Iris pigment epithelial cell (primary cell): ENCODE measurements around the gene SIGLEC9.

ENCODE experiments used
- DNase-seq: peaks from one replicate; pipeline ENCODE4 v3.0.0-alpha.2; 2011; ENCODE audit warnings: low read depth

Gene SIGLEC9

DNA sequence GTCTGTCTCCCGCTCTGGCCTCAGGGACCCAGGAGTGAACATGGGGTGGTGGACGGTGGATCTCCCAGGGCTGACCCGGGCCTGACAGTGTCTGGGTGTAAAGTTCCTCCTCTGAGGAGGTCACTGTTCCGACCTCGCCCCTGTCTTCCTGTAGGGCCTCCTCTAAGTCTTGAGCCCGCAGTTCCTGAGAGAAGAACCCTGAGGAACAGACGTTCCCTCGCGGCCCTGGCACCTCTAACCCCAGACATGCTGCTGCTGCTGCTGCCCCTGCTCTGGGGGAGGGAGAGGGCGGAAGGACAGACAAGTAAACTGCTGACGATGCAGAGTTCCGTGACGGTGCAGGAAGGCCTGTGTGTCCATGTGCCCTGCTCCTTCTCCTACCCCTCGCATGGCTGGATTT lies at the start of gene SIGLEC9:
Gene SIGLEC9, plus strand, starts transcription at position 178 of the 400 bp plus-strand sequence. Its CDS starts 69 bp downstream, at position 247.
- no peak for DNase-seq

DNA sequence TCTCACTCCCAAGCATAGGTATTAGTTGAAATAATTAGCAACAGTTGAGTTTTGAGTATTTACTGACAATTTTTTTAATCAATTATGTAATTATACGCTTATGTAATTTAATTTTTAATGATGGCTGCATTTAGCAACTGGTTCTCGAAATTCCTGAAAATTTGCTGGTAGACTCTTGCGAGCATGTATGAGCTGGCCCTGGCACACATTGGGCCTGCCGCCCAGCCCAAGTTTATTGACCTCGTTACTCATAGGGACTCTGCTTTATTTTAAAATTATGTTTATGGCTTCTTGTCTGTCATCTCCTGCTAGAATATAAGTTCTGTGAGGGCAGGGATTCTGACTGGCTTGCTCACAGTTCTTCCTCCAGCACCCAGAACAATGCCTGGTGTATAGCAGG lies 48.7 kb upstream of the SIGLEC9 start:
- DNase-seq = no peak

DNA sequence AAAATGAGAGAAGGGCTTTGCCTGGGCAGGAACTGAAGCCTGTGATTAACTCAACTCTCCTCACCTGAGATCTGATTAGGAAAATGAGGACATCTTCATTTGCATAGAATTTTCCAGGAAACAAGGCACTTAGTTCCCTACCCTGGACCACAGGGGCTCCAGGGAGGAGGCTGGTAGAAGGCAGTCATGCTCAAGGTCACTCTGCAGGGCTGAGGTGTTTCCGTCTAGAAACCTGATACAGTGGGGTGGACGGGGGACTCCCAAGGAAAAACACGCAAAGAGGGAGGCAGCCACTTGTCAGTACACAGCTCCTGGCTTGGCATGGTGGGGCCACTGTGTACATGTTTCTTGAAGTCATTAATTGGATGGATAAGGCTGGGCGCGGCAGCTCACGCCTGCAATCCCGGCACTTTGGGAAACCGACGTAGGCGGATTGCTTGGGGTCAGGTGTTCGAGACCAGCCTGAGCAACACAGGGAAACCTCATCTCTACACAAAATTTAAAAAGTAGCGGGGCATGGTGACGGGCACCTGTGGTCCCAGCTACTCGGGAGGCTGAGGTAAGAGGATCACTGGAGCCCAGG lies 48.0 kb upstream of the SIGLEC9 start:
- DNase-seq = no peak

DNA sequence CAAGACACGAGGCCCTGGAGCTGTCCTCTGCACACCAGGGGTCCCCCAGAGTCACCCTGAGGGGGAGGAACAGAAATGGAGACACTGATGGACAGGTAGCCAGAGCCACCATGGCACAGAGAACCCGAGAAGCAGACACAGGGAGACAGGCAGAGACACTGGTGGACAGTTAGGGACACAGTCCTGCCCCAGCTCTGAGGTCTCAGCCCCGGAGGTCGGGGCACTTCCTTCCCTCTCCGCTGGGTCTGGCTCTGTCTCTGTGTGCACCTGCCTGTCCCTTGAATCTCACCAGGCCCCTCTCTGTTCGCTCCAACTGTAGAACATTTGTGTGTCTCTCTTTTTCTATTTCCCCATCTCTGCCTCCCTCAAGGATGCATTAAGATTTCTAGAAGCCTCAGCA lies 46.6 kb upstream of the SIGLEC9 start:
- DNase-seq = no peak

DNA sequence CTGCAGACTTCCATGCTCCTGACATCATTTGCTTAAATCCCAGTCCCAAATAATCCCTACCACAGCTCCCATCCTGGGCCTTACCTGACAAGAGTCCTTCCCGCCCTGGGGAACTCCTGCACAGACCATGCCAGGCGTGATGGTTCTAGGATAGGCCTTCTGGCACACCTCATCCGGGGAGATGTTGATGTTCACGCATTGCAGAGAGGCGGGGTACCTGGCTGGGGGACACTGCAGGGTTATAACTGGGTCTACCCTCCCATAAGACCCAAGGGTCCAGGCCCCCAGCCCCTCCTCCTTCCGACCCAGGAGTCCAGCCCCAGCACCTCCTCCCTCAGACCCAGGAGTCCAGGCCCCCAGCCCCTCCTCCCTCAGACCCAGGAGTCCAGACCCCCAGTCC lies 46.0 kb upstream of the SIGLEC9 start:
- DNase-seq = no peak

DNA sequence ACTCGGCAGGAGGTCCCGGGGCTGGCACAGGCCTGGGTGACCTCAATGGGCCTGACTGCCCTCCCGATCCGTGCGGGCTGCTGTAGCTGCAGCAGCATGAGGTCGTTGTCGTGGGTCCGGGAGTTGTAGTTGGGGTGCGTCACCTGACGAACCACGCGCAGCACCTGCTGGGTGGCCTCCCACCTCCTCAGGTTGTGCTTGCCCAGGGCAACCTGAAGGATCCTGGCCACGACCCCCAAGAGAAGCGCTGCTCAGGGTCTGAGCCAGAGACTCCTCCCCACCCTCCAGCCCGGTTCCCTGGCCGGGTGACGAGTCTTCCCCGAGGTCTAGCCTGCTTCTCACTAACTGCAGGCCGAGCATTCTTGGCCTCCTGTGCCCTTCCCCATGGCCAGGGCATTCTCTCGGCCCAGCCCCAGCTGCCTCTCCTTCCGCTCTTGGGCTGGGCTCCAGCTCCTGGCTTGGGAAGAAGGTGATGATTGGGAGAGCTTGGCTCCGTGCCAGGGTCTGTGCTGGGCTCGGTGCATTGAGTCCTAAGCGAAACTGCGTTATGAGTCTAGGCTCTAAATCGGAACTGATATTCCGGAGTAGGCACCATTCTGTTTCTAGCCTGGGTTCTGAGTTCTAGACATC lies 45.1 kb upstream of the SIGLEC9 start:
- DNase-seq = no peak

DNA sequence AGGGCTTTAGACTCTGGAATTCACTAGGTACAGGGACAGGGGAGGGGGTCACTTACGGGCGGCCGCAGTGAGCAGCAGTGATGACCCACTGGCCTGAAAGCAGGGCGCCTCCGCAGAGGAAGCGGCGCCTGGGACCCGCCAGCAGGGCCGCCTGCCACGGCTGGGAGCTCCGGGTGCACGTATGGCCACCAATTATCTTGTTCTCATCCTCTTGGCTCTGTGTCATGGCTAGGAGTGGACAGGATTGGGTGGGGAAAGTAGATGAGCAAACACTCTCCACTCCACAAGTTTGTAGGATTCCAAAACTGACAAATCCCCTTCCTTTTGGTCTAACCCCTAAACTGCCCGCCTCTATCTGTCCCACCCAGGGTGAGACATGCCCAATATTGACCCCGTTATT lies 43.2 kb upstream of the SIGLEC9 start:
- no peak for DNase-seq

DNA sequence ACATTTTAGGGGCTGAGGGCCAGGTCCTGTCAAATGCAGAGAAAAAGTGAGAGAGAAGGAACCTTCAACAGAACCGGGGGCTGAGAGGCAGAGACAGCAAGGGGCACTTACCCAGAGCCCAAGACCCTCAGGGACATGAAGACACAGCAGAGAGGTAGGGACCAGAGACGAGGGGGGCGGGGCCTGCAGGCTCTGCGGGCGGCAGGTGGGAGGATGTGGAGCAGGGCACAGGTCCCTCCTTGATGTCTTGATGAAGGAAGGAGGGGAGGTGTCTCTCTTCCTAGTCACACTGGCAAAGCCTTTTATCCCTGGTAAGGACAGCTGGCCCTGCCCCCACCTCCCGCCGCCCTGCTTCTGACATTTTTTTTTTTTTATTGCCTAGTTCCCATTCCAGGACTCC lies 42.1 kb upstream of the SIGLEC9 start, which contains the start of gene KLK14:
Gene KLK14, minus strand, starts transcription at position 277 of the 400 bp plus-strand sequence. Its CDS starts 273 bp downstream, at position 4.
- no peak for DNase-seq

DNA sequence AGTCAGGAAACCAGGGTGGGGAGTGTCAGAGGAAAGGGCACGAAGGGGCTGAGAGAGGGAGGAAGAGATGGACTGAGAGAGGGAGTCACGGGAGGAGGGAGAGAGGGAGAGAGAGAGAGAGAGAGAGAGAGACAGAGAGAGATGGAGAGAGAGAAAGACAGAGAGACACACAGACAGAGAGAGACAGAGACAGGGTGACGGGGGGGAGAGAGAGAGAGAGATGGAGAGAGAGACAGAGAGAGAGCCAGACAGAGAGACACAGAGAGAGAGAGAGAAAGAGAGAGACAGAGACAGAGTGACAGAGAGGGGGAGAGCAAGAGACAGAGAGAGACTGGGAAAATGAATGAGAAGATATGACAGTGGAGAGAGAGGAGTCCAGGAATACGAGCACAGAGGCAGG lies 41.5 kb upstream of the SIGLEC9 start:
- DNase-seq = no peak

DNA sequence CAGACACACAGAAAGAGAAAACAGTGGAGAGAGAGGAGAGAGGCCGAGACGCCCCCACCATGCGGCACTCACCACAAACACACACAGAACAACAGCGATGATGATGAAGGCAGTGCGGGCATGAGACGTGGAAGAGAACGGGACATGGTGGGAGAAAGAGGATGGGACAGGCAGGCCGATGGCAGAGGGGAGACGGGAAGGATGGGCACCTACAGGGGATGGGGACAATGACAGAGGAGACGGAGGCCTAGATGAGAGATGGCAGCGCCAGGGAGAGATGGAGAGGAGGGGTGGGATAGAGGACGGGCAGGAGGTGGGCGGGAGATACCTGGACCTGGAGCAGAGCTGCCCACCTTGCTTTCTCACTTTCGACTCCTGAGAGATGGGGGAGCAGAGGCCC lies 40.9 kb upstream of the SIGLEC9 start:
- DNase-seq = no peak

DNA sequence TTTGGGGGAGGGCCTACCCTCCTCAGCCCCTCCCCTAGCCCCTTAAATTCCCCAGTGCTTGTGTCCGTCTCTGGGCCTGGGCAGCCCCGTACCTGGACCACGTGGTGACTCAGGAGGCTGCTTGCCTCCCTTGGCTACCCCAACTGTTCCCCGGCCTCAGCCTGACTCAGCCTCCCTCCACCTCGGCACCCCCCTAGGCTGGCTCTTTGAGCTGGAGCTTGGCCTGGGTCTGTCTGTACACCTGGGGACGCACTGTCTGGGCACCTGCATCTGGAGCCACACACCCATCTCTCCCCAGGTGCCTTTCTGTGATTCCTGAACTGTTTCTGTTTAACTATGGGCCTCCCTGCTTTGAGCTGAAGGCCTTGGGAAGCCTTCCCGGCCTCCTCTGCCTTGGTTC lies 40.2 kb upstream of the SIGLEC9 start:
- no peak for DNase-seq

DNA sequence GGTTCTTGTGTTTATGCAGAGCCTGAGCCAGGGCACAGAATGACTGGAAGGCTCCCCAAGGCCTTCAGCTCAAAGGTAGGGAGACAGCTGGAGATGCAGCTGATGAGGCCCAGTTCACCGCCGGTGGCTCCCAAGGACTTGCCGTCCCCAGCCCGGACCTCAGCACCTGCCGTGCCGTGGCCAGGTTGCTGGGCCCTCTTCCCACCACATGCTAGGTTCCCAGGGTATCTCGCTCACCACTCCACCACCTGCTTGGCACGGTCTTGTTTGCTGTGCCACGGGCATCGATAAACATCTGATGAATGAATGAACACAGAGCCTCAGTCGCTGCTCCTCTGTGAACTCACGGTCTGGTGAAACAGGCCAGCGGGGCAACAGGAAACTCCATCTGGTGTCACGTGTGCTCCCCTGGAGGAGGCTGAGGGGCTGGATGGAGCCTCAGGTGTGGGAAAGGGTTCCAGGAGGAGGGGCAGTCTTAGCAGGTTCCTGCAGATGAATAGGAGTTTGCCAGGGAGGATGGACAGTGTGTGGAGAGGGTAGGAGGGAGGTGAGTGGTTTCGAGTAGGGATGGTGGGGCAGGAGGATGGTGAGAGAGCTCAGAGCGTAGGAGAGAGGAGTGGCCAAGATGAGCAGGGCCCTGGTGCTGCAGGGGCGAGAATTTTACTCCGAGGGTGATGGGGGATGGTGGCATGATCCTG lies 38.4 kb upstream of the SIGLEC9 start:
- no peak for DNase-seq

DNA sequence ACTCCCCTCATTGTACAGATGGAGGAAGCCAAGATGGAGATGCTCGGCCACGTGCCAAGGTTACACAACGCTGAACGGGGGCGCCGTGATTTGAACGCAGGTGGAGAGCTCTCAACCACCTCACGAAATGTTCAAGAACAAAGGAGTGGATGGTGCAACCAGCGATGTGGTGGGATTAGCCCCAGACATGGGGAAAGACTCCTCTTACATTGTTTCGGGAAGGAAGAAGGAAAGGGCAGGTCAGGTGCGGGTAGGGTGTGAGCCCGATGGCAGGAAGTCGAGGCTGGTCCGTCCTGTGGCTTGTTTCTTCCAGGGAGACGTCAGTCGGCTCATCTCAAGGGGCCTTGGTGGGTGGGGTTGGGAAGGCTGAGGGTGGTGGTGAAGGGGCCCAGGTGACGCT lies 34.9 kb upstream of the SIGLEC9 start:
- no peak for DNase-seq

DNA sequence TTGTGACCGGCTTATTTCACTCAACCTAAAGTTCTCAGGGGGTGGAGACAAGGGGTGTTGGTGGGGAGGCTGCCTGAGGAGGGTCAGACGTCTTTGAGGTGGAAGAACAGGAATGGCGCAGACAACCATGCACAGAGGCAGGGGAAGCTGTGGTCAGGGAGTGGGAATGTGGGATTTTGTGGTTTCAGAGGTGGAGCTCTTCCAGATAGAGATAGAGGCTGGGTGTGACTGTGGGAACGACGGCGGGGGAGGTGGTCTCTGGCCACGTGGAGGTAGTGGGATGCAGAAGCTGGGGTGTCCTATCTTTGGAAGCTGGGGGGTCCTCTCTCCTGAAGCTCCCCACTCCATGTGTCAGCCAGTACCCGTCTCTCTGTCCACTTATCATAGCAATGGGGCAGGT lies 34.2 kb upstream of the SIGLEC9 start:
- DNase-seq = no peak

DNA sequence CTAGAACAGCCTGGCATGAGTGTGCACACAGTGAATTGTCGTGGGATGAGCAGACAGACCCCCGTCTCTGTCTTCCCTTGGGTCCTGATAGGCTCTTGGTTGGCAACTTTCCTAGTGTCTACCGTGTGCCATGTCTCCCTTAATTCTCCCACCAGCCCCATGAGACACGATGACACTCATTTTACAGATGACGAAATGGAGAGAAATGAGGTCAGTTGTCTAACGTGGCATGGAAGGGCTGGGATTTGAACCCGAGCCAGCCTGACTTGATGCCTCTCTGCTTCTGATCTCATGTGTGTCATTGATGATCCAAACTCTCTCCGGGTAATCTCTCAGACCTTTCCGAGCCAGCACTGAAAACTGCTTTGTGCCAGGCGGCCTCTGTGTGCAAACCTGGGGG lies 33.6 kb upstream of the SIGLEC9 start:
- no peak for DNase-seq

DNA sequence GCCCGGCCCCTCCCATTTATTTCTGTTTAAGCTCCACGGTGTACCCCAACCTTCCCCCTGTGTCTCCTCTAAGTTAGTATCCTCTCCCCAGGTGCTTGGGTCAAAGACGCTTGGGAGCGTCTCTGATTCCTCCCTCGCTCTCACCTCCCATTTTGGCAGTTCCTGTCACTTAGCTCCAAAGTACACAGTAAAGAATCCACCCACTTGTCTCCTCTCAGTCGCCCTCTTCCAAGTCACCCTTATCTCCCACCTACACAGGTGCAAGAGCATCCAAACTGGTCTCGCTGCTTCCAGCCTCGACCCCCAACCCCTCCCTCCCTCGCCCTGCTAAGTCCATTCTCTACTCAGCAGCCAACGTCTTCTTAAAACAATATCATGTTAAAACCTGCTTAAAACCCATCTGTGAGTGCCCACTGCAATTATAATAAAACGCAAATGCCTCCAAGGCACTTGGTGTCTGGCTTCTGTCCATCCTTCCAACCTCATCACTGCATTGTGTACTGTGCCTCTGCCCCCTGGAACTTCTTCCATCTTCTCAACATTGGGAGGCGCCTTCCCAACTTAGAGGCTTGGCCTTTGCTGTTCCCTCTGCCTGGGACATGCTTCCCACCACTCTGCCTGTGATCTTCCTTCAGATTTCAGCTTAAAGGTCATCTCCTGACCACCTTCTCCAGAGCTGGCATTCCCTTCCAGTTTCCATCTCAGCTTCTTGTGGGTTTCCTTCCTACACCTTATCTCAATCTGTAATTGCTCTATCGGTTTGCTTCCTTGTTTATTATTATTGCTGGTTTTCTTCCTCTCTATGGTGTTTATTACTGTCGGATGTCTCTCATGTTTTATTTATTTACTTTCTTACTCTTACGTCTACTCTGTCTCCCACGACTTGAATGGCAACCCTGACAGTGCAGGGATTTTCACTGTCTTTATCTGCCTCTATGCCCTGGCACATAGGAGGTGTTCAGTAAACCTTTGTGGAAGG lies 32.5 kb upstream of the SIGLEC9 start:
- DNase-seq = no peak

DNA sequence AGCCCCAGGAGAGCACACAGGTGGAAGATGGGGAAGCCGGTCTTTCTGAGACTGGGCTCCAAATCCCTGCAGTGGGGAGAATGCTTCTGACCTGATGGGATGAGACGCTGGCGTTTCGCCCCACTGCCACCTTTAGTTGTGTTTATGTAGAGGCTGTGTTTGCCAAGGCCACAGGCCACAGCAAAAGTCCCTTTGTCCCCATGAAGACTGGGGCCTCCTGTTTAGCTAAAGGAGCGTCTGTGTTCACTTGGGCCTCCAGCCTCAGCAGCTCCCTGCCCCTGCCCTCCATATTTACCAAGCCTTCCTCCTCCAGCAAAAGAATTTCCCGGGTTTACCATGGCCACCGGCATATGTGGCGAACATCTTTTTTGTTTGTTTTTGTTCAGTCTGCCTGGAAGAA lies 31.6 kb upstream of the SIGLEC9 start:
- DNase-seq = no peak

DNA sequence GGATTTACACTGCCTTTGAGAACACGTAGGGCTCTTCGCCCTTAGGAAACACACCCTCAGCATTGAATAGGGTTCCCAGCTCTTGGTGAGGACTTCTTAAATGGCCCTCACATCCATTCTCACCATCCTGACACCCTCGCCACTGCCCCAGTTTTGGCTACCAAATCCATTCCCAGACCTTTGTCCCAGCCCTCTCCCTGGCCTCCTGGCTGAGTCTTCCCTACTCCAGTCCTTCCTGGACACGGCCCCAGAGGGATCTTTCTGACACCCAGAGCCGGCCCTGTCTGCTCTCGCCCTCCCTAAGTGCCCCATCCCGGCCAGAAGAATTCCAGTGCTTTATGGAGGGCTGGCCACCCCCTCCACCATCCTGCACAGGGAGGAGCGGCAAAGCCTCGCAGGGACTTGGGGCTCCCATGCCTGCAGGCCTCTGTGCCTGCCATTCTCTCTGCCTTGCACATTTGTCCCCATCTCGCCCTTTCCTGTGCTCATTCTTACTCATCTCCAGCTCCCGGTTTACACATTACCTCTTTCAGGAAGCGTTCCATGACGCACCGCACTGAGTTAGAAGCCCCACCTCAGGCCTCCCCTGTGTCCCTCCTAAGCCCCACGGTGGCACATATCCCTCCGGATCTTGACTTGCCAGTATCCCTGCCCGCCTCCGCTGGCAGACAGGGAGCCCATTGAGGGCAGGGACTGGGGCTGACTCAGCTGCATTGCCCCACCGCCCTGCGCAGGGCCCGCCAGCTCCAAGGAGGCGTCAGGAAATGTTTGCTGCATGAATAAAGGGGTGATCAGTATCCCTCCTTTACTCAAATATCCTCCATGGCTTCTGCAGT lies 31.0 kb upstream of the SIGLEC9 start:
- no peak for DNase-seq

DNA sequence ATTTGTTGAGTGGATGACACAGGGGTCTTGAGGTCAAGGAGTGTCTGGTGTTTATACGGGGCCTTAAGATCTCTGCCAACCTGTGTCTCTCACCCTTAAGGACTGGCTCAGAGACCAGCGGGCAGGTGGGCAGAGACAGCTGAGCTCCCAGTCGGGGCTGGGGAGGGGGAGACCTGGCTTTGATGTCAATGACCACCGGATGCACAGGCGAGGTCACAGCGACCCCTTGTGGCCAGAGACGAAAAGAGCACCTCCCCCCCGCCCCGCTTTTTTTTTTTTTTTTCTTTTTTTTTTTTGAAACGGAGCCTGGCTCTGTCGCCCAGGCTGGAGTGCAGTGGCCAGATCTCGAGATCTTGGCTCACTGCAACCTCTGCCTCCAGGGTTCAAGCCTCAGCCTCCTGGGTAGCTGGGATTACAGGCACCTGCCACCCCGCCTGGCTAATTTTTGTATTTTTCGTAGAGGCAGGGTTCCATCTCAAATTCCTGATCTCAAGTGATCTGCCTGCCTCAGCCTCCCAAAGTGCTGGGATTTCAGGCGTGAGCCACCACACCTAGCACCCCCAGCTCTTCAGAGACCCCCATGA lies 29.9 kb upstream of the SIGLEC9 start:
- DNase-seq = no peak

DNA sequence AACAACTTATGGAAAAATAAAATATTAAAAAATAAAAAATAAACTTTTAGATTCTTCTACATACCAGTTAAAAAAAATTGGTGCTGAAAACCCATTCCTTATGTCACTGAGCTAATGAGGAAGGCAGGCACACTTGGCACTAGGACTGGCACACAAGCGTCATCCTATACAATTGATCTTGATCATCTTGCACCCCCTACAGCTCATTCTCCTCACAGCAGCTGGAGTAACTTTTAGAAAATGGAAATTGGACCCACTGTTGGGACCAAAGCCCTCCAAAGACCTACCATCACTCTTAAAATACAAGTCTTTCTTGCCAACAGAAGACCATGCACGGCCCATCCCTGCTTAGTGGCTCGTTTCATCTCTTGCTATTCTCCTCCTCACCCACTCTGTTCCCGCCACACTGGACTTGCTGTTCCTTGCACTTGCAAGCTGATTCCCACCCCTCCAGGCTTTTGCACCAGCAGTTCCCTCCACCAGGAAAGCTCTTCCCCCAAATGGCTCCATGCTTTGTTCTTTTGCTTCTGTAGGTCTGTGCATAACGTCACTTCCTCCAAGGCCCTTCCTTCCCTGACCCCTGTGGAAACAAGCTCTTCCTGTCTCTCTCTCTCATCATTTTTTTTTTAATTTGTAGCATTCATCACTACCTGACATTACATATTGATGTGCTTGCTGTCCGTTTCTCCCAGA lies 28.1 kb upstream of the SIGLEC9 start:
- DNase-seq = no peak
